HG03442 (cell line): ENCODE data around the gene CRHR2.
"Not testable (repeated sequence)": the region's sequence is repeated elsewhere in the genome, so short reads cannot be mapped to it uniquely, and the experiment has no call there.

Experiments used
- ATAC-seq: cut with Tn5 transposase; IDR thresholded peaks from one replicate; pipeline ENCODE4 v1.9.1; 2021; ENCODE audit warnings: mild to moderate bottlenecking, moderate library complexity; ENCODE audit not compliant: unreplicated experiment

CRHR2 gene

DNA sequence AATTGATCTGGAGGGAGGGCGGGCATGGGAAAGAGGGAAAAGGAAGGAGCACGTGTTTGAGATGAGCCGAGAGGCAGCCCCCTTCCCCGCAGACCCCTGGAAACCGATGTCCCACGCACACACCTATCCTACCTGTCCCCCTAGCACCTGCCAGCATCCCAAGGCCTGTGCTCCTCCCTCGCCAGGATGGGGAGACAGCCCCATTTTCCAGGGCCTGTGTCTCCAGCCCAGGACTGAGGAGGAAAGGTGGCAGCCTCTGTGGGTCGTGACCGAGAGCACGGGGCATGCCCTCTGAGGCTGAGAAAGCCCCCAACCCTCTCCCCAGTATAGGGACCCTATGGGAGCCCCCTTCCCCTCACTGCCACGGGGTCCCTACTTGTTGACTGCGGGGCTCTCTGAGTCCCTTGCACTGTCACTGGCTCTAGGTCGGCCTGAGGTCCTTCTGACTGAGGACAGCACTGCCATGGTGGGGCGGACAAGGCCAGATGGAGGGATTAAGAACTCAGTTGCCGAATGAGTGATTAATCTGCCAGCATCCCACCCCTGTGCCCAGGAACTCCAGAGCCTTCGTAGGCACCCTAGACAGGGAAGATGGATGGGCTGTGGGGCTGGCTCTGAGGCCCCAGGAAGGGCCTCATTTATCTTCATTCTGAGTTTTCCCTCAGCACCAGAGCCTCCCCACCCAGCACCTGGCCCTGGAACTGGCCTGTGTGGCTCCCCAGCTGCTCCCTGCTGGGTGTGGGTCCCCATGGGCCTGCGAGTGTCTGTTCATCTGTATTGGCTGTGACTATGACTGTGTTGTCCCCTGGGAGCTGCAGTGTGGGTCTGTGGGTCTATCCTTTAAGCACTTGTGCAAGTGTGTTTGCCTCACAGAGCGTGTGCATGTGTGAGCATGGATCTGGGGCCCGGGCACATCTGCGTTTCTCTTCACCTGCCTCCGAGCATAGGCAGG lies 26.0 kb downstream of the CRHR2 start:
- ATAC-seq, result no peak

DNA sequence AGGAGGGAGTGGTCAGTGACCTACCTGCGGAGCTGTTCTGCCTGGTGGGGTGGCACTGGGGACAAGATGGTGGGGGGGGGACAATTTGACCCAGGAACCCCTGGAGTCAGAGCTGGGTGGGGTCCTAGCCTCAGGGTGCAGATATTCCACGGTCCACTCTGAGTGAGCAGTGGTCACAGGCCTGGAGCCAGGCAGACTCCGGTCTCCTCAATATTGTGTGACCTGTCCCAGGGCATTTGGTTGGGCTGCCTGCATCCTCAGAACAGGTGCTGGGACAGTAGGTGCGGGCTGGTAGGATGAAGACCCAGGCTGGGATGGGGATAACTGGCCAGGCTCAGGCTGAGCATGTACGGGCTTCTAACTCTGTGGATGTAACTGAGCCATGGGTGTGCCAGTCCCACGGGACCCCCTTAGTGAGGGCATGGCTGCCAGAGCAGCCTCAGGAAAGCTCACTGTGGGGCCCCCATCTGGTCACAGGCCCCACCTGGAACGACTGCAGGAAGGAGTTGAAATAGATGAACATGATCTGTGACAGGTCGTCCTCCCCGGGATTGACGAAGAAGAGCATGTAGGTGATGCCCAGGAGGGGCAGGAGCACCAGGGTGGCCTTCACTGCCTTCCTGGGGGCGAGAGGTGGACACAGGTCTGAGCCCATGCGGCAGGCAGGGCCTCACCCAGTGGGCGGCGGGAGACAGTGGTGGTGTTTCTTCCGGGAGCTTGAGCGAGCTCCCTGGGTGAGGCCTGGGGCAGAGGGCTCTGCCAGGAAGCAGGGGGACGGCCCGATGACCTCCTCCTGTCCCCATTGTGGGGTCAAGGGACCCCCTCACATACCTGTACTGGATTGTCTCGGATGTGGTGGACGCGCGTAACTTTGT lies 26.9 kb downstream of the CRHR2 start:
- no peak for ATAC-seq

DNA sequence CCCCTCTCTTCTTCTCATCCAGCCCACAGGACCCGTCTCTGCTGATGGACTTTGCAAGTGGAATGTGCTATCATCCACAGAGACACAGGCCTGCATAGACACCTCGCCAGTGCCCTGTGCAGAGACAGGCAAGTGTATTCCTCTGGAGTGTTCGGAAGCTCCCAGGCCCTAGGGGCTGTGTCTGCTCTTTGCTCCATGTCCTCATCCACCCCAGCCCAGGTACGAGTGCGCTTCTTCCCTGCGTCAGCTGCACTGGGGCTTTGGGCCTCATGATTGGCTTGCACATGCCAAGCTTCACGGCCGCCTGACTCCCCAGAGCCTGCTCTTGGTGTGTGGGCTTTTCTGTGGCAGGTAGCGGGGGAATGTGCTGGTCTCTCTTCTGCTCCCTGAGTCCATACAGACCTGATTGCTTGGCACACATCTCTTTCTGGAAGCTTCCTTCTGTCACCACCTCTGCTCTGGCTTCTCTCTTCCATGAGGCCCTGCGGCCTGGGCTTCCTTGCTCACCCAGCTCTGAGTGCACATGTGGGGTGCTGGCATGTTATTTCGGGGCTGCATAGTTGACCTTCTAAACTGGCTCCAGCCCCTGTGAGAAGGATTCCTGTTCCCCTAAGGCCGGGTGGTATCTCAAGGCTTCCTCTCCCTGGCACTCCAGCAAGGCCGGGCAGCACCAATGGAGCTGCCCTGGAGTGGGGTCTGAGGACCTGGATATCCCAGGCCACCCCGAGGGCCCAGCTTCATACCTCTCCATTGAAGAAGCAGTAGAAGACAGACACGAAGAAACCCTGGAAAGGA lies 27.8 kb downstream of the CRHR2 start:
- no peak for ATAC-seq

DNA sequence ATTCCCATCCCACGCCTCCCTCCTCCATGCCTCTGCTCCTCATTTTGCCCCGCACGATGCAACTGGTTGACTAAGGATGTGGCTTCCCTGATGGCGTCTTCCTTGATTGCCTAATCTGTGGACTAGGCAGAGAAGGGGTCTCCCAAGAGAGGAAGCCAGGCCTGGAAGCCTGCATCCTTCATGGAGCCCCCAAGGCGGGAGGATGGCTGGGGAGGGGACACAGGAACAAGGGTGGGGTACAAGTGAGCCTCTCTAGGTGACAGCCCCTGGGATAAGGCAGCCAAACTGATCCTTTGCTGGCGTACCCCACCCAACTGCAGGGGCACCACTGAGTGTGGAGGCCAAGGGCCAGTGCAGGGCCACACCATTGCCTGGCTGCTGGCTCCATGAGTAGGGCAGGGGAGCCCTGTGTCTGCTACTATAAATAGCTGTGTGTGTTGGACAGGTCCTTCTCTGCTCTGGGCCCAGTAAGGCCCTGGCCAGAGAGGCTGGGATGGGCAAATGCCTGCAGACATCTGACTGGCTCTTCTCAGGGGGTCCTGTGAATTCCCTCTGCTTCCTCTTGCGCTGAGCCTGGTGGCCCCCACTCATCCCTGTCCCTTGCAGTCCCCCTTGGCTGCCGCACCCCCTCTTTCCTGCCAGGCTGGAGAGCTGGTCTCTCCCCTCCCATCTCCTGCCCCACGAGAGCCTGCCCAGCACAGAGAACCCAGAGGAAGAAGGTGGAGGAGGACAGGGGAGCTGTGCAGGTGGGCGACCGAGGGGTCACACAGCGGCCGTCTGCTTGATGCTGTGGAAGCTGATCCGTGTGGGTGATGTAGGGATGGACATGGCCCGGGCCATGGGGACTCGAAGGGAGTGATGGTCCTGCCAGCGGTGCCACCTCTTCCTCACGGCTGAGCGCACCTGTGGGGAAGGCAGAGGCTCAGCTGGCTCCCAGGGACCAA lies 29.3 kb downstream of the CRHR2 start:
- ATAC-seq, result no peak

DNA sequence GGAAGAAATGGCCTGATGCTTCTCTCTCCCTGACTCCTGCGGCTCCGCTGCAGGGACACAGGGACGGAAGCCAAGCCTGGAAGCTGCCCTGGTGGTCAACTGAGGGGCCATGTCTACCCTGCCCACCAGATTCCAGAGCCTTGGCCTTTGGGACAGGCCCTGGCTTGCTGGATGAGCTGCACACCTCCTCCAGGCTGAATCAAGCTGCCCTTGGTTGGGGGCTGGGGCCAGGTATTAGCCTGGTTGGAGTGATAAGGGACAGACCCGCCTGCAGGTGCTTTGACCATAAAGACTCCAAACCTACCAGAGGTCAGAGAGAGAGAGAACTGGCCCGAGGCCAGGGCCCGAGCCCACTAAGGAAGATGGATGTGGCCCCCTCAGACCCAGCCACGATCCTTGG lies 30.1 kb downstream of the CRHR2 start:
- ATAC-seq, result no peak

DNA sequence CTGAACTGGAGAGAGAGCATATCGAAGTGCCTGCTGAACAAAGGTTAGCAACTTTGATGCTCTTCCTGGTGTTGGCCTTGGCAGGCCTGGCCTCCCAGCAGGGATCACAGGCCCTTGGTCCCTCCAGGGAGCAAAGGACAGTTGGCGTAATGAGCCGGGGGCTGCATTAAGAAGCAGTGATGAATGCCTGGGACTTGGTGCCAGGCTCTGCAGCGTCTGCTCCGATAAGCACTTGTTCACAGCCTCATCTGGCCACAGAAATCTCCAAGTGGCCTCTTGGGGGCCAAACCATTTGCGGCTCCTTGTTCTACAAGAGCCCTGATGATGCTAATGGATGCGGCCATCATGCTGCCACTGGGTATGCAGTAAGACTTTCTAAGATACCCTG lies 31.8 kb downstream of the CRHR2 start:
- no peak for ATAC-seq

DNA sequence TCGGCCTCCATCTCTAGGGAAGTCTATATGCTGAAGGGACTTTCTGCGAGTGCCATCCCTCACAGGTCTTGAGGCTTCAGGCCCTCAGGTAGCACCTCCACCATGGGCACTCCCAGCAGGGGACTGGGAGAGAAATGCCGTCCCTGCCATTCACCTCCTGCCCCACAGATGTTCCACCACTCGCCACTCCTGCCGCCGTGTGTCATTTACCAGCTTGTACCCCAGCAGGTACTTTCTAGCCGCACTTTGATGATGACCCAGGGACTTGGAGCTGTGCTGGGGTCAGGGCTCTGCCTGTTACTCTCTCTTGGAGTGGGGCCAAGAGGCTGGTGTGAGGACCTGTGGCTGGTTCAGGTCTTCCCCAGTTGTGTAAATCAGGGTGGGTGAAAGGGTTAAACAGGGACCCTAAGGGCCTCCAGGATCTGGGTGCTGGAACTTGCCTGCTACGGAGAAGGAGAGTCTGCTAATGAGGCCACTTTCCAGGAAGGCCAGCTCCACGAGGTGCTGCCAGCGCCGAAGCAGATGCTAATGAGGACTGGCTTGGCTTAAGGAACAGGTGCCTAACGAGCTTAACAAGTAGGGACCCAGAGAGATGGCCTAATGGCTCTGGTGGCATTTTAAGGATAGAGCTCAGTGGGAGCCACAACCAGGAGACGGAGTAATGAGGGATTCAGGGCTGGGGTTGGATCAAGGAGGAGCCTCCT lies 32.4 kb downstream of the CRHR2 start:
- ATAC-seq, result no peak

DNA sequence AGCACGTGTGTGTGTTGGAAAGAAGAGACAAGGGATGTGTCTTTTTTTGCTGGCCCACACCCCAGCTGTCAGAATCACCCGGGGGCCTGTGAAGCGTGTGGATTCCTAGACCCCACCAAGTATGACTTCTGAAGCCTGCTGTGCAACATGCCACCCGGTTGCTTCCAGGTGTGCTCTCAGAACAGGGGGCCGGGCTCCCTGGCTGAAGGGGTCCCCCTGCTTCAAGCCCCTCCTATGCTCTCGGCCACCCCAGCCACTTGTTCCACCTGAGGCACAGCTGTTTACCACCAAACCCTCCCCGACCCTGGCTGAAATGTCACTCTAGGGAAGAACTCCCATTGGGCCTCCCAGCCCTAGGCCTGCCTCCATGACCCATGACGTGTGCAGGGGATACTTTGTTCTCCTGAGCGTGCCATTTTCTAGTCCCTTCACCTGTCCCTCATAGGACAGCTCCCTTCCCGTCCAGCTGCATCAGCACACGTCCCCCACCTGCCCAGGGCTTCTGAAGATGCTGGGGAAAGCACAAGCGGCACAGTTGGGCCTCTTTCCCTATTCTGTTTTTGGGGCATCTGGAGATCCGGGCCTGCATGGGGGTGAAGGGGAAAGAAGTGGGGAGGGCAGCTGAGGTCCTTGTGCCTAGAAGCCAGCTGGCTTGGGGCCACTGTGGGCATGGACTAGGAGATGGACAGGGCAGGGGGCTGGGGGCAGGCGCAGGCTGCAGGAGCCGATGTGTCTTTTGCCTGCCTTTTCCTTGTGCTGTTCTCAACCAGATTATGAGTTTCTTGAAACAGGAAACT lies 33.3 kb downstream of the CRHR2 start:
- no peak for ATAC-seq

DNA sequence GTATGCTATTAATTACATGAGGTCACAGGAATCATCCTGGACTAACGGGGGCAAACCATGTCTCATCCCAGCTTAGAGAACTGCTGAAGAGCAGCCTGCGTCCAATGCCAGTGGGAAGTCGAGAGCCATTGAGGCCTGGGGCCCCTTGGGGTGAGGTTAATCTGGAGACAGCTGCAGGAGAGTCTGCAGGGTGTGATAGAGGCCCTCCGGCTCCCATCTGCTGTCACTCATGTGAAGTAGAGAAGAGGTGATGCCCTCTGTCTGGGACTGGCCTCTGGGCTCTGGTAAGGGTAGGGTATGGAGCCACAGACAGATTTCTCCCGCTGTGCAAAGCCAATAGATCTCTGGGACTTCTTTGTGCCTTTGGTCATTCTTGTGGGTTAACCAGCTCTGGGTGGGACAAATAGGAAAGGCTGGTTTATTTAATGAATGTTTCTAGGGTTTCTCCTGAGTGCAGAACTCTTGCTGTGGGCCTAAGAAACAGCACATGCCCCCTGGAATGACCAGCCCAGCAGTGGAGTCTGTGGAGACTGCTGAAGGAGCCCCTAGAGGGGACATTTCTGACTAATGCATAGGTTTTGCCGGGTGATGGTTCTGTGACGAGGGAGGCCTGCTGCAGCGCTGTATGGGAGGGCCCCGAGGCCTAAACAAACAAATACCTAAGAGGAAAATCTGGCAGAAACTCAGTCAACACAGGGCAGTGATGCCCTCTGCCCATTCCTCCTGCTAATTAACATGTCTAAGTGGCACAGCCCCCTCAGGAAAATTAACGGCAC lies 34.5 kb downstream of the CRHR2 start:
- ATAC-seq, result no peak

DNA sequence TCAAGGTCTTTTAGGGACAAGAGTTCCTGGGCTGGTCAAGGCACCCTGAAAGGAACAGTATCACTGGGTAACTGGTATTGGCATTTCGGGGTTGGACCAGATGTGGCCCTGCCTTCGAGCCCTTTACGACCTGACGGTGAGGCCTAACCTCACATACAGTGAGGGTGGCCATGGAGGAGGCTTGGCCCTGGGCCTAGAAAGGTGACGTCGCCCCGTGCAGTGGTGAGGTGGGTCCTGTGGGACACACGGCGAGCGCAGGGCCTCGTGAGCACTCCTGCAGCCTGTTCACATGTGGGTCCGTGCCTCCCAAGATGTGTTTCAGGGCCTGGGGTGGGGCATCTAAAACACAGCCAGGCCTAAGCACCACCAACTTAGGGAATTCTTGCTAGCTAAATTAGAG lies 36.1 kb downstream of the CRHR2 start:
- ATAC-seq, result no peak

DNA sequence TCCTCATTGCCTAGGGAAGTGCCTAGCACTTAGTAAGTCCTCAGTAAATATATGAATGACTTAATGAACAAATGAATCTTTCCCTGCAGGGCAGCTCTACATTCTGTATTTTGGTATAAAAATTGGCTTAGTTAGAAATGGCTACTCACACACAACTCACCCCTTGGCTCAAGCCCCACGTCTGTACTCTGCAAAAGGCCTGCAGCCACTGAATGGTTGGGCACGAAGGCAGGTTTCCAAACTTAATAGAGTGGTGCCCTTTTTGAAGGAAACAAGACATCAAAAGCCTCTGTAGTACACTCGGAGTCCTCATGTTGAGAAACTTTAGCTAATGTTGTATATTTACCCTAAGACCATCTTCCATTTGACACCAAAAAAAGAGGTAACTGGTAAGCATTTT lies 36.6 kb downstream of the CRHR2 start:
- ATAC-seq, result no peak

DNA sequence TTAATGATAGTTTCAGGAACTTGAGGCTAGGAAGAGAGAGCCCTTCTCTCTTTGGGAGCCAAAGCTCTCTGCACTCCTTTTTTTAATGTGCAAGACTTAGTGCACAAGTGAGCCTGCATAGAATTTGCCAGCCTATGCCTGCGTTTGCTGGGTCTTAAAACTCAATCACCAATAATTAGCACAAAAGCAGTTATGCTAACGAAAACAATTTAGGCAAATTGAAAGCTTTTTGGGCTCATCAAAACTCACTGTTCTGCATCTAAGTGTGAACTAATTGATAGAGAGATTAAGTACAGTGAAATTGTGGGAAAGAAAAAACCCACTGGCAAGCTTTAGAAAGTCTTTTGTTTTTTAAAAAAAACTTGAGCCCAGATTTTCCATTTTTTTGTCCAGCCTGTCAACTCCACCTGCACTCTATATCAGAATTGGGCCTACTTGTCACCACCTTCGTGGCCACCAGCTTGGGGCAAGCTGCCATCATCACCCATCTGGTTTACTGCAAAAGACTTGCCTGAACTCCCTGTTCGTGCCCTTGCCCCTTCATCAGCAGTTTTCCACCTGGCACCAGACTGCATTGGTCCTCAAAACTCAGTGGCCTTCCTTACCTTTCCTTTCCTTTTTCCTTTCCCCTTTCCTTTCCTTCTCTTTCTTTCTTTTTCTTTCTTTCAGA lies 37.8 kb downstream of the CRHR2 start:
- no peak for ATAC-seq

DNA sequence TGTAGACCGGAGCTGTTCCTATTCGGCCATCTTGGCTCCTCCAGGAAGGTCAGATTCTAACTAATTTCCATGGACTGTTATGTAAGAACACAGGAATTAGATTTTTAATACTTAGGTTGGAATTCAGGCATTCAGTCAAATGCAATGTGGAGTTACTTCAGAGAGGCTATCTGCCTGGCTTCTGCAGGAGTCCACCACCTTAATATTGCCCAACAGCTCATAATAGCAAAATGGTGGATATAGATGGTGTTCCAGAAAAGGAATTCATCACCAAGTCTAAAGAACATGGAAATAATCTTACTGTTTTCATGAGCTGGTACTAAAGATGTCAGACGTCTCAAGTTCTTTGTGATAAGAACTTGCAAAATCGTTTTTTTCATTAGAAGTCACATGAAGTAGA lies 39.5 kb downstream of the CRHR2 start:
- no peak for ATAC-seq

DNA sequence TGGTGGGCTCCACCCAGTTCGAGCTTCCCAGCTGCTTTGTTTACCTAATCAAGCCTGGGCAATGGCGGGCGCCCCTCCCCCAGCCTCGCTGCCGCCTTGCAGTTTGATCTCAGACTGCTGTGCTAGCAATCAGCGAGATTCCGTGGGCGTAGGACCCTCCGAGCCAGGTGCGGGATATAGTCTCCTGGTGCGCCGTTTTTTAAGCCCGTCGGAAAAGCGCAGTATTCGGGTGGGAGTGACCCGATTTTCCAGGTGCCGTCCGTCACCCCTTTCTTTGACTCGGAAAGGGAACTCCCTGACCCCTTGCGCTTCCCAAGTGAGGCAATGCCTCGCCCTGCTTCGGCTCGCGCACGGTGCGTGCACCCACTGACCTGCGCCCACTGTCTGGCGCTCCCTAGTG lies 39.9 kb downstream of the CRHR2 start:
- ATAC-seq, result not testable (repeated sequence)

DNA sequence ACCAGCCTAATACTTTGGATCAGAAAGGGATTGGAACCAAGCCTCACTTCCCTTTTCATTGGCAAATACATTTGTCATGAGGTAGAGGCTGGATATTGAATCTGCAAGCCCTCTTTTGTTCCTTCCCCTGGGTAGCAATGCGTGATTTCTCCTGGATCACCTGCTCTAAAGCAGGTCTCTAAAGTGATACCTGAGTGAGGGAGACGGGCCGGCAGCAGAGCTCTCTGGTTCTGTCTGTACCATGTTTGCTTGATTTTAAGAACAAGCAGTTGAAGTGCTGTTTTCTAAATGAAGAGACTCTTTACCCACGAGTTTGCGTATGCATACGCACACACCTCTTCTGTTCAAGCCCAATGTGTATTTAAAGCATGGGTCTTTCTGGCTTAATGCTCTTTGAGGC lies 46.5 kb downstream of the CRHR2 start:
- no peak for ATAC-seq

DNA sequence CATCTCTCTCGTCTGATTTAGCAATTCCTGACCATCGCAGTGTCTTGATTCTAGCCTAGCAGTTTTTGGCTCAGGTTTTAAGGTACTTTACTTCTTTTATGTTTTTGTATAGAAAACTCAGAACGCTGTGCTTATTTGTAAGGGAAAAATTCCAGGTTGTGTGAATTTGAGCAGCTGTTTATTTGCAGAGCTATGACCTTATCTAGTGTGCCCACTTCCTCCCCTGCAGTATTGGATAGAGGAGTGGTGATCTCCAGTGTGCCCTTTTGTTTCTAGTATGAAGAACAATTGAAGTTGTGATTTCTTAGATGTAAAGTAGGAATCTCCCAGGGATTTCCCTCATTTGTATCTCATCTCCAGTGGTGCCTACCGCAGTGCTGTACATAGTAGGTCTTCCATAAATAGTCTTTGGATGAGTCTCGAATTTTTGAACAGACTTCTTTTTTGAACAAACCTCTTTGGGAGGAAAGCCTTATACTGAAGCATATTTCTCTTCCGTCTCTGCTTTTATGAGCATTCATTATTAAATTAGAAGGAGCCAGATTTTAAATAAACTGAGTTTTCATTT lies 47.5 kb downstream of the CRHR2 start:
- ATAC-seq, result no peak

DNA sequence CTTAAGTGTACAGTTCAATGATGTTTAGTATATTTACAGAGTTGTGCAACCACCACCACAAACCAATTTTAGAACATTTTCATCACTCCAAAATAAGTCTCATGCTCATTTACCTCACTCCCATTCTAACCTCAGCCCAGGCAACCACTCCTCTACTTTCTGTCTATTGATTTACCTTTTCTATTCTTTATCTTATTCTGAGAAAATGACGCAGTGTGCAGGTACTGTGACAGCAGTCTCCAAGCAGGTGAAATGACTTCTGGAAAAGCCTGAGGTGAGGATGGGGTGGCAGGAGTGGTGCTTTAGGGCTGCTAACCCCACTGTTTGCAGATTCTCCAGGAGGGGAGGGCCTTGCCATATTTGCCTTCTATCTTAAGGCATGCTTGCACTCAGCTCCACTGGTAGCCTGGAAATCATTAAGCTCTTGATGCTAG lies 48.0 kb downstream of the CRHR2 start:
- ATAC-seq, result no peak
